ENCODE measurements around the gene CD82.

Gene CD82

GRCh38 chr11:44561964-44562734 is 3.3 kb upstream of the CD82 start:
- no peak for DNase-seq

- no peak for DNase-seq
Observed at GRCh38 chr11:44562845-44563460, 2.5 kb upstream of the CD82 start.

GRCh38 chr11:44563711-44564110 is 1.8 kb upstream of the CD82 start:
- DNase-seq = no peak

- DNase-seq = no peak
Observed at GRCh38 chr11:44564166-44564565, 1.3 kb upstream of the CD82 start.

GRCh38 chr11:44564670-44565210 is 723 bp upstream of the CD82 start:
- no peak for DNase-seq

GRCh38 chr11:44565953-44566949 is 788 bp downstream of the CD82 start:
- peak; percentile 49 for DNase-seq

- DNase-seq = peak; percentile 61
Observed at GRCh38 chr11:44566952-44567875, 1.8 kb downstream of the CD82 start.

GRCh38 chr11:44567876-44568256 is 2.4 kb downstream of the CD82 start:
- no peak for DNase-seq

GRCh38 chr11:44568331-44568657 is 2.8 kb downstream of the CD82 start:
- no peak for DNase-seq

- peak; percentile 92 for DNase-seq
Observed at GRCh38 chr11:44568658-44569473, 3.4 kb downstream of the CD82 start.

GRCh38 chr11:44570411-44571155 is 5.1 kb downstream of the CD82 start:
- DNase-seq = no peak

GRCh38 chr11:44571871-44572270 is 6.4 kb downstream of the CD82 start:
- no peak for DNase-seq

- no peak for DNase-seq
Observed at GRCh38 chr11:44572436-44572835, 7.0 kb downstream of the CD82 start.

GRCh38 chr11:44572884-44573283 is 7.4 kb downstream of the CD82 start:
- no peak for DNase-seq

GRCh38 chr11:44573333-44573732 is 7.9 kb downstream of the CD82 start:
- no peak for DNase-seq

GRCh38 chr11:44574610-44575287 is 9.3 kb downstream of the CD82 start:
- peak; percentile 55 for DNase-seq

- no peak for DNase-seq
Observed at GRCh38 chr11:44575288-44575672, 9.8 kb downstream of the CD82 start.

- no peak for DNase-seq
Observed at GRCh38 chr11:44575962-44576361, 10.5 kb downstream of the CD82 start.

GRCh38 chr11:44576656-44577055 is 11.2 kb downstream of the CD82 start:
- no peak for DNase-seq
